SK-N-SH (cell line): ENCODE data around the gene NCAM1. TPM values are rescaled to one million over a fixed set of nuclear protein-coding genes. Genes with fewer than 3 reads are reported as not detected.

Experiments used
- CTCF ChIA-PET: fragments of 300-600, 350-600 bp; formaldehyde crosslinking; extraction: SDS; loops from one replicate; lab custom pipeline; 2021; lab: Yijun Ruan, JAX
- POLR2A ChIA-PET: fragments of 350-600 bp; sonication (Branson Sonifier 250); formaldehyde crosslinking; extraction: SDS; loops from one replicate; lab custom pipeline; 2020; ENCODE audit warnings: antibody characterized with exemption, inconsistent platforms; lab: Yijun Ruan, JAX
- DNase-seq: peaks from one replicate; pipeline ENCODE4 v3.0.0; 2012
- H2AFZ ChIP-seq: fragments of 200-600 bp; sonication (generic); 2 replicates; pipeline ENCODE4 v1.8.1; 2016; ENCODE audit warnings: antibody characterized with exemption, mild to moderate bottlenecking, low read depth
- H3F3A ChIP-seq: fragments of 200-600 bp; sonication (generic); replicated peaks from 2 replicates; pipeline ENCODE3; 2016; ENCODE audit warnings: antibody characterized with exemption, mild to moderate bottlenecking; ENCODE audit not compliant: insufficient read depth
- H3K27ac ChIP-seq, 2 experiments: fragments of 200-500 bp in 1 of 2; fragments of 200-600 bp in 1 of 2; sonication (Bioruptor generic) in 1 of 2; sonication (generic), shearing (Covaris generic) in 1 of 2; 2 replicates each; pipeline versions ENCODE4 v1.5.1 to v1.6.1; 2014 to 2016; ENCODE audit warnings: low read depth in 2 of 2, inconsistent platforms in 1 of 2, low read length in 1 of 2, mild to moderate bottlenecking in 1 of 2, mixed read lengths in 1 of 2
- H3K27me3 ChIP-seq: fragments of 200-600 bp; sonication (generic), shearing (Covaris generic); 2 replicates; pipeline ENCODE4 v1.6.1; 2016; ENCODE audit warnings: mixed run types; ENCODE audit not compliant: insufficient read depth
- H3K36me3 ChIP-seq, 2 experiments: fragments of 200-500 bp in 1 of 2; fragments of 200-600 bp in 1 of 2; sonication (Bioruptor generic) in 1 of 2; sonication (generic) in 1 of 2; replicated peaks in 1 of 2; 2 replicates each; pipeline versions ENCODE3 to v1.5.1; 2014 to 2016; ENCODE audit warnings: low read length in 1 of 2, mild to moderate bottlenecking in 1 of 2; ENCODE audit not compliant: insufficient read depth in 2 of 2, control insufficient read depth in 1 of 2
- H3K4me1 ChIP-seq, 2 experiments: fragments of 200-500 bp in 1 of 2; fragments of 200-600 bp in 1 of 2; sonication (Bioruptor generic) in 1 of 2; sonication (generic), shearing (Covaris generic) in 1 of 2; 2 replicates each; pipeline versions ENCODE4 v1.5.1 to v1.6.1; 2014 to 2016; ENCODE audit warnings: low read depth in 1 of 2, low read length in 1 of 2, mixed run types in 1 of 2; ENCODE audit not compliant: insufficient read depth in 2 of 2, control insufficient read depth in 1 of 2
- H3K4me2 ChIP-seq: fragments of 200-600 bp; sonication (generic), shearing (Covaris generic); 2 replicates; pipeline ENCODE4 v1.6.1; 2017; ENCODE audit warnings: mixed run types
- H3K4me3 ChIP-seq, 2 experiments: fragments of 200-500 bp in 1 of 2; fragments of 200-600 bp in 1 of 2; sonication (Bioruptor generic) in 1 of 2; sonication (generic), shearing (Covaris generic) in 1 of 2; 2 replicates each; pipeline versions ENCODE4 v1.5.1 to v1.8.1; 2014 to 2016; ENCODE audit warnings: low read depth in 2 of 2, inconsistent platforms in 1 of 2, low read length in 1 of 2, mild to moderate bottlenecking in 1 of 2, mixed read lengths in 1 of 2, moderate library complexity in 1 of 2
- H3K79me2 ChIP-seq: fragments of 200-600 bp; sonication (generic); 2 replicates; pipeline ENCODE4 v1.8.1; 2017; ENCODE audit warnings: mild to moderate bottlenecking; ENCODE audit not compliant: insufficient read depth
- H3K9ac ChIP-seq: fragments of 200-600 bp; sonication (generic); 2 replicates; pipeline ENCODE4 v1.6.1; 2017; ENCODE audit warnings: mixed run types
- H3K9me2 ChIP-seq: fragments of 200-600 bp; sonication (generic); 2 replicates; pipeline ENCODE4 v1.6.1; 2017; ENCODE audit warnings: mixed run types
- H3K9me3 ChIP-seq: fragments of 200-600 bp; sonication (generic); 2 replicates; pipeline ENCODE4 v1.6.1; 2017; ENCODE audit warnings: mixed run types, mild to moderate bottlenecking, moderate library complexity
- H4K20me1 ChIP-seq: fragments of 200-600 bp; sonication (generic); 2 replicates; pipeline ENCODE4 v1.6.1; 2017; ENCODE audit warnings: mild to moderate bottlenecking, mixed run types; ENCODE audit not compliant: insufficient read depth
- CHD2 ChIP-seq: fragments of 150-350 bp; IDR thresholded peaks from 2 replicates; pipeline ENCODE4 v1.6.1; 2018; ENCODE audit warnings: low read length; ENCODE audit not compliant: partially characterized antibody
- EZH2phosphoT487 ChIP-seq: fragments of 200-600 bp; sonication (generic); IDR thresholded peaks from 2 replicates; pipeline ENCODE4 v1.6.1; 2017; ENCODE audit warnings: low read depth, mixed run types, mild to moderate bottlenecking, antibody characterized with exemption, moderate library complexity, borderline replicate concordance
- FOSL2 ChIP-seq: IDR thresholded peaks from 2 replicates; pipeline ENCODE4 v1.4.0; 2012; ENCODE audit warnings: low read depth, mild to moderate bottlenecking, moderate library complexity, borderline replicate concordance
- GABPA ChIP-seq: IDR thresholded peaks from 2 replicates; pipeline ENCODE4 v1.4.0; 2012; ENCODE audit warnings: low read depth, mild to moderate bottlenecking
- MXI1 ChIP-seq: IDR thresholded peaks from 2 replicates; pipeline ENCODE4 v1.6.1; 2012; ENCODE audit warnings: mild to moderate bottlenecking, low read depth, low read length, improper control_type of control experiment
- NRF1 ChIP-seq: IDR thresholded peaks from 2 replicates; pipeline ENCODE4 v1.6.1; 2012; ENCODE audit warnings: low read depth, mild to moderate bottlenecking, low read length
- POLR2AphosphoS5 ChIP-seq: IDR thresholded peaks from 2 replicates; pipeline ENCODE4 v1.6.1; 2012; ENCODE audit warnings: low read depth, low read length
- RAD21 ChIP-seq: IDR thresholded peaks from 2 replicates; pipeline ENCODE4 v1.6.1; 2012; ENCODE audit warnings: mild to moderate bottlenecking, low read length
- RCOR1 ChIP-seq: fragments of 150-350 bp; IDR thresholded peaks from 2 replicates; pipeline ENCODE4 v1.6.1; 2017; ENCODE audit warnings: antibody characterized with exemption, low read length
- RXRA ChIP-seq: IDR thresholded peaks from 2 replicates; pipeline ENCODE4 v1.4.0; 2012; ENCODE audit warnings: low read depth, mild to moderate bottlenecking, borderline replicate concordance
- SIN3A ChIP-seq: IDR thresholded peaks from 2 replicates; pipeline ENCODE4 v1.6.1; 2012; ENCODE audit warnings: low read depth, mild to moderate bottlenecking, low read length, moderate library complexity, borderline replicate concordance
- SMC3 ChIP-seq: IDR thresholded peaks from 2 replicates; pipeline ENCODE4 v1.6.1; 2012; ENCODE audit warnings: low read depth, low read length, improper control_type of control experiment
- TAF1 ChIP-seq: IDR thresholded peaks from 2 replicates; pipeline ENCODE4 v1.6.1; 2012; ENCODE audit warnings: low read depth, mild to moderate bottlenecking, low read length, moderate library complexity, borderline replicate concordance
- YY1 ChIP-seq: IDR thresholded peaks from 2 replicates; pipeline ENCODE4 v1.4.0; 2012; ENCODE audit warnings: low read depth, mild to moderate bottlenecking
- WGBS: methylation state at CpG from one replicate; pipeline ENCODE4 v1.1.6; 2017; ENCODE audit warnings: low lambda C conversion rate; 5-methylcytosine and 5-hydroxymethylcytosine counted together
- polyA plus RNA-seq, 3 experiments: library from polyadenylated mRNA; depleted of rRNA; stranded (reverse); fragments of >200 nt; gene quantifications; 2 replicates each; pipeline ENCODE4 v1.2.3, GENCODE V29; 2012
- TF ChIP-seq, protein P1 (sequence below): IDR thresholded peaks from 2 replicates; pipeline ENCODE4 v1.4.0; 2012; ENCODE audit warnings: low read depth
- TF ChIP-seq, protein P2 (sequence below): fragments of 200-600 bp; sonication (generic); IDR thresholded peaks from 2 replicates; pipeline ENCODE4 v1.6.1; 2017; ENCODE audit warnings: antibody characterized with exemption, mild to moderate bottlenecking, moderate library complexity

NCAM1 gene
- polyA plus RNA-seq, 1 of the 3 experiments (the other 2 are of a cell fraction): 19.4 TPM

DNA sequence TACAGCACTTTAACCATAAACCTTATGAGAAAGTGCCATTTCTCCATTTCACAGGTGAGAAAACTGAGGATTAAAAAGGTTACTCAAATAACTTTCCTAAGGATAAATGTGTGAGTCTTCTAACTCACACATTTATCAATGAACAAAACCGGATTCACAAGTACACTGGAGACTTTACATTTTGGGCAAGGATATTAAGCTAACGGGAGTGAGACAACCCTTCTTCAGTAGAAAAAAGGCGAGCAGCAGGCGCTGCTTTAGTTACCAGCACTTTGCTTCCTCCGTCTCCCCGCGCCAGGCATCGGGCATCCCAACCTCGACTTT is 352.8 kb downstream of the NCAM1 start:
- CTCF ChIA-PET: interaction anchor here (1.1 to 2.5 kb wide), 6 partner anchors 9 to 947 kb away, joined by 4 to 9 read pairs (median 5); no protein-coding TSS in a partner anchor
- no peaks in the 10 kb centered on the region for H3K79me2 ChIP-seq
- no peaks in the 10 kb centered on the region for H3K9me2 ChIP-seq
- H3K4me1 ChIP-seq: peaks cover 0 to 13% of the 10 kb centered on the region in 2 experiments; a peak in 2 of 4 replicates
- H4K20me1 ChIP-seq: no peaks in the 10 kb centered on the region
- H3K27me3 ChIP-seq: no peaks in the 10 kb centered on the region
- H3K4me3 ChIP-seq: peak overlapping the region; percentile 75 to 95
- H3K27ac ChIP-seq: peak overlapping the region; percentile 55 to 77; a peak in 3 of 4 replicates
- peak overlapping the region; percentile 85 for H3K4me2 ChIP-seq
- H2AFZ ChIP-seq: peak overlapping the region; percentile 95
- no peaks in the 10 kb centered on the region for H3F3A ChIP-seq
- peak overlapping the region; percentile 65; the same call in 1 of the 2 replicates for H3K9ac ChIP-seq
- no peak for DNase-seq
- H3K9me3 ChIP-seq: no peaks in the 10 kb centered on the region
- TF ChIP-seq SIN3A: no peak
- TF ChIP-seq SMC3: no peak
- no peak for TF ChIP-seq RCOR1
- TF ChIP-seq RXRA: no peak
- no peak for TF ChIP-seq EZH2phosphoT487
- TF ChIP-seq YY1: no peak
- TF ChIP-seq, all 33 proteins: peak for 0
- 10% methylated on average over 9 of the region's 9 CpGs for WGBS
- peaks cover 7 to 14% of the 10 kb centered on the region in 2 experiments for H3K36me3 ChIP-seq
- POLR2A ChIA-PET: interaction anchor here (0.6 to 1.2 kb wide), 4 partner anchors 87 to 417 kb away, joined by 3 read pairs; partner anchors contain the start of gene DRD2

DNA sequence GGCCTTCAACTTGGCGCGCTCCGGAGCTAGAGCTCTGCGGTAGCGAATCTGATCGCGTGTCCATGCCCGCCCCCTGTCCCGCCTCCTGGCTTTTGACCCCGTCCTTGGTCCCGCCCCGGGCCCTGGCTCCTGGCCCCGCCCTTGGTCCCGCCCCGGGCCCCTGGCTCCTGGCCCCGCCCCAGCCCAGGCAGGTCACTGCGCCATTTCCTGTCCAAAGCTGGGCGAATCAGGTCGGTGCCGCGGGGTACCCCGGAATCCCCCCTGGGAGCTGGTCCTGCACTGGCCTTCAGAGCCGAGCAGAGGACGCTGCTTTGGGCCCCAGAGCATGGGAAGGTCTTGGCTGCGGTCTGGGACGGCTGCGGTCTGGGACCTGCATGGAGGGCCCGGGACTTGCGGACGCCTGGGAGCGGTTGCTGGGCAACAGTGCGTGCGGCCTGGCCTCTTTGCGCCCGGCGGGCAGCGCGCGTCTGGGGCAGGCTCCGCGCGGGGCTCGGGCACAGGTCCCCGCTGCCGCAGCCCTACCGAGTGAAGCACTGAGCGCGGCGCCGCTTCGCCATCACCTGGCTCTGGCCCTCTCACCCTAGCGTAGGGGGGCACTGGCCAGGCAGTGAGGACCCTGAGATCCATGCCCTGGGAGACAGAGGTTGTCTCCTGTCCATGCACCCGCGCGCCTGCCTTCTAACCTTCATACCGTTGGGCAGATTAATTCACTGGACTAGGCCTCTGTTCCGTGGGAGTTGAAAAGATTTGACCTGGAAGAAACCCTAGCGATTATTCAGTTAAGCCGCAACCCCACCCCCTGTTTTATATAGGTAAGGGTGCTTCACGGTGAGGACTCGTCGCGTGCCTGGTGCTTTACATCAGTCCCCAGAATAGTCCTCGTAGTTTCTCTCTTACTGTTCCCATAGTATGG is 353.4 kb downstream of the NCAM1 start, which contains the start of gene TTC12:
TSS of gene TTC12 (plus strand) at position 195 of the 913 bp plus-strand sequence. CDS start 1,675 bp downstream, outside the sequence.
- H3K9me3 ChIP-seq: no peaks in the 10 kb centered on the region
- H3K4me3 ChIP-seq: peak within 1 kb of the TSS; percentile 75 to 95
- TF ChIP-seq MXI1 (peak; percentile 83), YY1 (peak; percentile 52; the same call in 1 of the 2 replicates), EZH2phosphoT487 (no peak), GABPA (peak; percentile 61), POLR2AphosphoS5 (peak; percentile 88), NRF1 (0 out of 2 replicates have a peak, but pooled peaks have one; percentile 7), SIN3A (peak; percentile 19; the same call in 1 of the 2 replicates), RAD21 (no peak), RCOR1 (no peak), CHD2 (peak; percentile 51), TAF1 (peak; percentile 74), FOSL2 (no peak)
- TF ChIP-seq, protein P1, sequence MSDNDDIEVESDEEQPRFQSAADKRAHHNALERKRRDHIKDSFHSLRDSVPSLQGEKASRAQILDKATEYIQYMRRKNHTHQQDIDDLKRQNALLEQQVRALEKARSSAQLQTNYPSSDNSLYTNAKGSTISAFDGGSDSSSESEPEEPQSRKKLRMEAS: 0 out of 2 replicates have a peak, but pooled peaks have one; percentile 80
- TF ChIP-seq, protein P2, sequence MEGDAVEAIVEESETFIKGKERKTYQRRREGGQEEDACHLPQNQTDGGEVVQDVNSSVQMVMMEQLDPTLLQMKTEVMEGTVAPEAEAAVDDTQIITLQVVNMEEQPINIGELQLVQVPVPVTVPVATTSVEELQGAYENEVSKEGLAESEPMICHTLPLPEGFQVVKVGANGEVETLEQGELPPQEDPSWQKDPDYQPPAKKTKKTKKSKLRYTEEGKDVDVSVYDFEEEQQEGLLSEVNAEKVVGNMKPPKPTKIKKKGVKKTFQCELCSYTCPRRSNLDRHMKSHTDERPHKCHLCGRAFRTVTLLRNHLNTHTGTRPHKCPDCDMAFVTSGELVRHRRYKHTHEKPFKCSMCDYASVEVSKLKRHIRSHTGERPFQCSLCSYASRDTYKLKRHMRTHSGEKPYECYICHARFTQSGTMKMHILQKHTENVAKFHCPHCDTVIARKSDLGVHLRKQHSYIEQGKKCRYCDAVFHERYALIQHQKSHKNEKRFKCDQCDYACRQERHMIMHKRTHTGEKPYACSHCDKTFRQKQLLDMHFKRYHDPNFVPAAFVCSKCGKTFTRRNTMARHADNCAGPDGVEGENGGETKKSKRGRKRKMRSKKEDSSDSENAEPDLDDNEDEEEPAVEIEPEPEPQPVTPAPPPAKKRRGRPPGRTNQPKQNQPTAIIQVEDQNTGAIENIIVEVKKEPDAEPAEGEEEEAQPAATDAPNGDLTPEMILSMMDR: no peak
- peak; percentile 97 for DNase-seq
- no peaks in the 10 kb centered on the region for H3F3A ChIP-seq
- 6% methylated on average over 26 of the region's 64 CpGs for WGBS
- H3K4me1 ChIP-seq: peaks cover 0 to 13% of the 10 kb centered on the region in 2 experiments; a peak in 2 of 4 replicates
- H4K20me1 ChIP-seq: no peaks in the 10 kb centered on the region
- peak within 1 kb of the TSS; percentile 95 for H2AFZ ChIP-seq
- H3K9me2 ChIP-seq: no peaks in the 10 kb centered on the region
- peak within 1 kb of the TSS; percentile 77 to 95 for H3K27ac ChIP-seq
- H3K79me2 ChIP-seq: no peaks in the 10 kb centered on the region
- peak within 1 kb of the TSS; percentile 85 for H3K4me2 ChIP-seq
- ChIA-PET CTCF (interaction anchor here (1.1 to 2.5 kb wide), 7 partner anchors 9 to 947 kb away, joined by 4 to 9 read pairs (median 5); no protein-coding TSS in a partner anchor), POLR2A (interaction anchor here (0.6 to 1.2 kb wide), 4 partner anchors 87 to 416 kb away, joined by 3 read pairs; partner anchors contain the start of gene DRD2)
- H3K9ac ChIP-seq: peak within 1 kb of the TSS; percentile 65
- H3K27me3 ChIP-seq: no peaks in the 10 kb centered on the region
- H3K36me3 ChIP-seq: peaks cover 7 to 18% of the 10 kb centered on the region in 2 experiments
